GM18507 (cell line): ENCODE data around the gene LMAN2L.
"Not testable (repeated sequence)": the region's sequence is repeated elsewhere in the genome, so short reads cannot be mapped to it uniquely, and the experiment has no call there.

Experiments
- DNase-seq: peaks from one replicate; pipeline ENCODE4 v3.0.0; 2011; ENCODE audit warnings: low read depth; ENCODE audit not compliant: insufficient read length; ENCODE audit errors: extremely low spot score
- FAIRE-seq: peaks from 2 replicates; lab custom pipeline; 2011; peaks lifted over from hg19 to GRCh38; lab: Jason Lieb, UNC

LMAN2L gene

DNA sequence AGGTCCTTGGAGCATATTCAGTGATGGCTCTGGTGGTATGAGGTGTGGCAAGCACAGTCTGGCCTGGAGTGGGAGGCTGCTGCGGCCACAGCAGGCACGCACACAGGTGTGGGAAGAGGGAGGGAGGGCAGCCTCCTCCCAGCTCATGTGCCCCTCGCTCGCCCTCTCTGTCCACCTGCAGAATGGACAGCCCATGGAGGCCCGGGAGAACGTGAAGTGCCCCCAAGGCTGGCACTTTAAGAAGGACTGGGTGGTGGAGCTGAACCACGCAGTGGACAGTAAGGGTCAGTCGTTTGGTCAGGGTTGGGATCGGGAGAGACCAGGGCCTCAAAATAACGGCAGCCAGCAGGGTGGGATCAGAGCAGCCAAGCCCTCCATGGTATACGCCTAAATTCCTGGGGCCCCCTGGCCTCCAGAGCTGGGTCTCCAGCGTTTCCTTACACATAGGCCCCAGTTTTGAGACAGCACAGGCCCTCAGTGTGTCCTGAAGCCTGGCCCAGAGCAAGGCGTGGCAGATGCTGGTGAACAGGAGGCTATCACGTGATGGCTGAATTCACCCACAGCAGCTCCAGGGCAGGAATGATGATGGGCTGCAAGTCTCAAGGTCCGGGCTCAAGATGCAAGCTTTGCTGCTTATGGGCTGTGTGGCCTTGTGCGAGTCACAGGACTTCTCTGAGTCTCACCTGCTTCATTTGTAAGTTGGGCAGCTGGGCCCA lies 49.4 kb downstream of the LMAN2L start:
- DNase-seq (no peak), FAIRE-seq (no peak)

DNA sequence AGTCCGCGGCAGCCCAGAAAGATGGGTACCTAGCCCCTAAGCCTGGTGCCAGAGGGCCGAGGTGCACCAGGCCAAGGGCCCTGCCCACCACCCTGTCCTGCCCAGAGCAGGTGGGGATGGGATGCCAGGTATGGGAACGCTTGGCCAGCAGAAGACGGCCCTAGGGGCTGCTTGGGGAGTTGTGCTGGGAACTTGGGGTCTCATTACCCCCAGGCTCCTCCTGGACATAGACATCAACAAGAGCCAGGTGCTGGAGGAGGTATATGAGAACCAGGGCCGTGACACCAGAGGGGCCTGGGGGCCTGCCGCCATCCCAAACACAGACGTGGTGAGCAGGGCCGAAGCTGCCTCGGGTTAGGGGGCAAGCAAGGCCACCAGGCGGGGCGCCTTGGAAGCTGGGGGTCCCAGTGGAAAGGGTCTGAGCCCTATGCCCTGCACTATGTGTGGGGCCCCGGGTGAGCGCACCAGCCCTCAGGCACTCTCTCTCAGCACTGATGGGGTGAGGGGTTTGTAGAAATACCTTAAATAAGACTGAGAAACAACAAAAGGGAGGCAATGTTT lies 50.4 kb downstream of the LMAN2L start:
- DNase-seq = no peak
- no peak for FAIRE-seq

DNA sequence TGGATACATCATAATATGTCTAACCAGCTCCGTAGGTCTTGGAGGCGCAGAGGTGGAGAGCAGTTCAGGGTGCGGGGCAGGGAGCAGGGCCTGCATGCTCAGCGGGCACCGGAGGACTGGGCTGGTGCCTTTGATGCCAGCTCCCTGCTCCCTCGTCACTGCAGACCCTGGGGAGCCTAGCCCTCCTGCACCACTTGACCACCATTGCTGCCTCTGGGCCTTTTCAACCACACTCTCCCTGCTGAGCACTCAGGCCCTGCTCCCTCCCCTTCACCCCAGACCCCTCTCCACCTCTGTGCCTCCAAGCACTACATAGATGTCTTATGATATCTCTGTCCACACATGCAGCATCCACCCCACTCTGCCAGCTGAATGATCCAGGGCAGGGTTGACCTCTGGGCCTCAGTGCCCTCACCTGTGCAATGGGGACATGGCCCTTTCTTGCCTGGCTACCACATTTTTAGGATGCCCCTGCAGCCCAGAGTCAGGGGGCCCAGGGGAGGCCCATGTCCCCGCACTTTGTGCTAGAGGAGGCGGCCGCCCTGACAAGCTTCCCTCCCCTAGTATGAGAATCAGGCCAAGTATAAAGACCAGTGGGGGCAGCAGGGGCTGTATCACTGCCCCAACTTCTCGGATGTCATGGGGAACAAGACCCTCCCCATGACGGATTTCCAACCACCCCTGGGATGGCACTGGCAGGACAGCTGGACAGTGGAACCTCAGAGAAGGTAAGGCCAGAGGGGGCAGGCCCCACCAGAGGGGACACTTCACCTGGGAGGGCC lies 51.0 kb downstream of the LMAN2L start:
- DNase-seq (no peak), FAIRE-seq (no peak)

DNA sequence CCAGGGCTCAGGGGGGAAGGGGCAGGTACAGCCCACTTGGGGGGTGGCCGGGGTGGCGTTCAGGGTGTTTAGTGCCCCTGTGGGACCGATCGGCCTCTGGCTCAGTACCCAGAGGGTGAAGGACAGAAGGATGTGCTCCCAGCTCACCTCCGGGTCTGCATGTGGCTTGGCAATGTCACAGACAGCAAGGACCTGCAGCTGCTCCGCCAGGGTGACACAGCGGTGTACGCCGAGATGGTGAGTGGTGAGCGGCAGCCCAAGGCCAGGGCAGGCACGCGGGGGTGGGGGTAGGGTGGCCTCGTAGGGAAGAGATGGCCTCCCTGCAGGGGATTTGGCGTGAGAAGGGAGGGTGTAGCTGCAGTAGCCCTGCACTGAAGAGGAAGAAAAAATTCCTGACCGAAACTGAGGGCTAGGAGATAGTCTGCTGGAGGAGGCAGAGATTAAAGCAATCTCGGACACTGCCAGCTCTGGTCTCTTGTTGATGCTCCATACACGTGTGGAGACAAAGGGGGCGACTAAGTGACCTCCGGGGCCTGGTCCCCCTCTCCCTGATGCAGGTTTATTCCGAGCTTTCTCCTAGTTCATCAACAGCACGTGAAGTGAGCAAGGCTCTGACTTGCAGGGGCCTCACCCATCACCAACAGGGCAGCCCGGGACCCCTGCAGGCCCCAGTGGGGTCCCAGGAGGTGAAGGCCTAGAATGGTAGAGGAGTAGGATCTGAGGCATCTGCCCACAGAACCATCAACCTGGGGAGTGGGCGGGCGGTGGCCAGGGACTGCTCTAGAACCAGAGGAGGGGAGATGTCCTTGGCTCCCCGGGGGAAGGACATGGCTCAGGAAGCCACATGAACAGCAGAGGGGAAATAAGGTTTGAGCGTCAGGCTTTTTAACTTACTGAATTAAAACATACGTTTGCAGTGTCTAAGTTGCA lies 51.9 kb downstream of the LMAN2L start:
- FAIRE-seq = no peak
- DNase-seq = no peak

DNA sequence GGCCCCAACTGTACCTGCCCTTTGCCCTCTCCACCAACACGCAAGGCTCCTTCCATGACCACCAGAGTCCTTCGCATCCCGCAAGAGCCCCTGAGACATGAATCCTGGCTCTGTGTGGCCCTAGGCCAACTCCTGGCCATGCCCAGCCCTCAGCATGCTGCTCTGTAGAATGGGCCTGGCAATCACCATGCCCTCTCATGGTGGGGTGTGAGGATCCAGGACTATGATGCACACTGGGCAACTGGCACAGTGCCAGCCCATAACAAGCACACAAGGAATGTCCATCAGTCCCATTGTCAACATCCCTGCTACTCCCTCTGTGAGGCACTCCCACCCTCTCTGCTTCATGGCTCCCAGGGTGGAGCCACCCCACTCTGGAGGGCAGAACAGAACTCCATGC lies 52.6 kb downstream of the LMAN2L start:
- DNase-seq = no peak
- no peak for FAIRE-seq

DNA sequence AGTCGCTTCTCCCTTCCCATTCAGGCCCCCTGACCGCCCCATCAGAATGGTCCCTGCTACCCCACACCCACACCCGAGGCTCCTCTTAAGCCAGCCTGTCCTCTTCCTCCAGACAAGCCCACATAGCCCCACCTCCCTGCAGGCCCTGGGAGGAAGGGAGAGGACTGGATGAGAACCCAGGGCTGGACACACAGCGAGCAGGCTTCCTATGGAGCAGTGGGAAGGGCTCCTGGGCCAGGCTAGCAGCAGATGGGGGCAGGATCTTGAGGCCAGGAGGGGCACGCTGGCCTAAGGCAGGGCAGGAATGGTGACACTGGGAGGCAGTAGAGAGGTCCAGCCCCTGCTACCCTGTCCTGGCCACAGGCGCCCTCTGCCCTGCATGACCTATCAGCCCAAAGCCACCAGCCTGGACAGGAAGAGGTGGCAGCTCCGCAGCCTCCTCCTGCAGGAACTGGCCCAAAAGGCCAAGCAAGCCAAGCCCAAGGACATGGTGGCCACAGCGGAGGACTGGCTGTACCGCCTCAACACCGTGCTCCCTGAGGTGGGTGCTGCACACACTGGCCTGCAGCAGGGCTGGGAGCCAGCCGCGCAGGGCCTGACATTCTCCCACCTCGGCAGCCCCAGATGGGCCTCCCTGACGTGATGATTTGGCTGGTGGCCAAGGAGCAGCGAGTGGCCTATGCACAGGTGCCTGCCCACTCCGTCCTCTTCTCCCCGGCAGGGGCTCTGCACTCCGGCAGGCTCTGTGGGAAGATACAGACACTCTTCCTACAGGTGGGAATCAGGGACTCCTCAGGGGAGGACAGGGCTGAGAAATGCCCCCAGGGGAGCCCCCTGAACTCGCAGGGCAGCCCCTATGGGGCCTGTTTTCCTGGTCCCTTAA lies 54.0 kb downstream of the LMAN2L start:
- no peak for FAIRE-seq
- no peak for DNase-seq

DNA sequence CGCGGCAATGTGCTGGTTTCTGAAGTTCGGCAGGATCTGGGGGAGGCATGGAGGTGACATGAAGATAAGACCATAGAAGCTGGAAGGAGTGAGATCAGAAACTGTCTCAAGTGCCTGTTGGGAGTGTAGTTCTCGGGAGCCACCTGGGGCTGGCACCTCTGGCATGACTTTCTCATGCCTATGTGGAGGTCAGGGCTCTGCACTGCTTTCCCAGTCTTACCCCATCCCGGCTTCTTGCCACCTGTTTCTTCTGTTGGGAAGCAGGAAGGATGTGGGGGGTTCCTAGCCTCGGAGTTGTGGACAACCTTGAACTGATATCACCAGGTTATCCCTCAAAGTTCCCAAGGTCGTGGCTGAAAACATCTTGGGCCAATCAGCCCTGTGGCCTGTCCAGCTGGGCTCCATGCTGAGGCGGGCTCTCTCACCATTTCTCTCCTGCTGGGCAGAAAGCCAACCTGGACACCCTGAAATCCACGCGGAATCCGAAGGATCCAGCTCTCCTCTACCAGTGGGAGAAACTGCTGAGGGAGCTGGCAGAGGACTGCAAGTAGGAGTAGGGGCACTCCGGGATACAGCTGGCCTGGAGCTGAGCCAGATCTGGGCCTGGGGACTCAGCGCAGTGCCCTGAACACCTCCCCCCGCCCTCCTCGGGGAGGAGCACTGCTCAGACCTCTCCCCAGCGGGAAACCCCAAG lies 54.8 kb downstream of the LMAN2L start:
- FAIRE-seq = no peak
- DNase-seq = no peak

DNA sequence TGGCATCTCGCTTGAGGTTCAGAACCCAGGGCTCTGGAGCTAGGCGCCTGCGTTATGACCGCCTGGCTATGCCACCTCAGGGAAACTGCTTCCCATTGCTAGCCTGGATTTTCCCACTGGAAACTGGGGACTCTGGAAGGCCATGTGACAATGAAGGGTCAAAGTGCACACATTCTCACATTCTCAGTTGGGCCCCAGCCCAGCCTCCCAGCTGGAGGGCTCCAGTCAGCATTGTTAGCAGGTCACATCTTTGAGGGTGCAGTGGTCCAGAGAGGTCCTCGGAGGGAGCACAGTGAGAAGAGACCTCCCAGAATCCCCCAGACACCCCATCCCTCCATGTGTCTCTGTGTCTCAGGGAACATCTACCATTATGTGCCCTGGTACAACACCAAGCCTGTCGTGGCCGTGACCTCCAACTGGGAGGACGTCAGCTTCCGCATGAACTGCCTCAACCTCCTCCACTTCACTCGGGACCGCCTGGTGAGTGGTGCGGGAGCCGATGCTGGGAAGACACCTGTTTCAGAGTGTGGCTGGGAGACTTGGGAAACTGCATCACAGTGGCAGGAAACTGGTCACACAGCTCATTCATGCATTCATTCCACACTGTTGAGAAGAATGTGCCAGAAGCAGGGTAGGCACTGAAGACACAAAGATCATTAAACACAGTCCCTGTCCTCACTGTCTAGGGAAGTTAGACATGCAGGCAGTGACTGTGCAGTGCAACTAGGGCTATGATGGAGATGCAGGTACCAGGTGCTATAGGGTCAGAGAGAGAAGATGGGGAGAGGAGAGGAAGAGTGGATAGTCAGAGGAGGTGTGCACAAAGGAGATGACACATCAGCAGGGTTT lies 55.7 kb downstream of the LMAN2L start:
- DNase-seq = no peak
- no peak for FAIRE-seq

DNA sequence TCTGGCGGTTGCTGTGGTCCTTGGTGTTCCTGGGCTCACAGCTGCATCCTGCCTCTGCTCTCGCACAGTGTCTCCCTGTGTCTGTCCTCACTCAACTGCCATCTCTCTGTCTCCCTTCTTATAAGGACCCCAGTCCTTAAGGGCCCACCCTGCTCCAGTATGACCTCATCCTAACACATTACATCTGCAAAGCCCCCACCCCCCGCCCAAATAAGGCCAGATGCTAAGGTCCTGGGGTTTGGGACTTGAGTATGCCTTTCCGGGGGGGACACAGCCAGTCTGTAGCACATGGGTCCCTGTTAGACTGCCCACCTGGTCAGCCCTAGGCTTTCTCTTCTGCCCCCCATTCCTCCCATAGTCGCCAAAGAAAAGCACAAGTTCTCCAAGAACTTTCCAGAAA lies 56.6 kb downstream of the LMAN2L start:
- FAIRE-seq = no peak
- DNase-seq = no peak

DNA sequence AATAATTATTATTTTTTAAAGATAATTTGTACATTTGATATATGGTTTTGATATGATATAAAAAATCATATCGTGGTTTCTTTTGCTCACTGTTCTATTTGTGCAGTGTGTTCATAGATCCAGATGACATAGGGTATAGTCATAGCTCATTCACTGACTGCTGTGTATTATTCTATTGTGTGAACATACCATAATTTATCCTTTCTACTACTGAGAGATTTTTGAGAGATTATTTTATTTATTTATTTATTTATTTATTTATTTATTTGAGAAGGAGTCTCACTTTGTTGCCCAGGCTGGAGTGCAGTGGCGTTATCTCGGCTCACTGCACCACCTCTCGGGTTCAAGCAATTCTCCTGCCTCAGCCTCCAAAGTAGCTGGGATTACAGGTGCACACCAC lies 58.3 kb downstream of the LMAN2L start:
- FAIRE-seq (no peak), DNase-seq (no peak)

DNA sequence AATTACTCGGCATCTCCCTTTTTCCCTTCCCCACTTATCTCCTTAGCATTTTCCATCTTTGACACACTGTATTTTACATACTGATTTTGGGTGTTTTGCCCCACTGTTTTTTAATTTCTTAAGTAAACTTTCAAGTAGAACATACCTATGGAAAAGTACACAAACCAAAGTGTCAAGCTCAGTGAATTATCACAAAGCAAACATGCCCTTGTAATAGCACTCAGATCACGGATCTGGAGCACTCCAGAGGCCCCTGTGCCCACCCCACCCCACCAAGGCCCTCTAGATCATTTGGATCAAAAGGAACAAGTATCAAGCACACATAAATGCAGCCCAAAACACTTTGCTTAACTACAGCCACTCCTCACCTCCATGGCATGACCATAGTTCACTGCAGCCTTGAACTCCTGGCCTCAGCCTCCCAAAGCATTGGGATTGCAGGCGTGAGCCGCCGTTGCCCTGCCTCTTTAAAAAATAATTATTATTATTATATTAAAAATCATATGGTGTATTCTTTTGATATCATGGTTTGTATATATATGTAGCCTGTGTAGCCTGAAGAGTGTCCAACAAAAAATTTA lies 59.2 kb downstream of the LMAN2L start:
- no peak for FAIRE-seq
- DNase-seq = no peak

DNA sequence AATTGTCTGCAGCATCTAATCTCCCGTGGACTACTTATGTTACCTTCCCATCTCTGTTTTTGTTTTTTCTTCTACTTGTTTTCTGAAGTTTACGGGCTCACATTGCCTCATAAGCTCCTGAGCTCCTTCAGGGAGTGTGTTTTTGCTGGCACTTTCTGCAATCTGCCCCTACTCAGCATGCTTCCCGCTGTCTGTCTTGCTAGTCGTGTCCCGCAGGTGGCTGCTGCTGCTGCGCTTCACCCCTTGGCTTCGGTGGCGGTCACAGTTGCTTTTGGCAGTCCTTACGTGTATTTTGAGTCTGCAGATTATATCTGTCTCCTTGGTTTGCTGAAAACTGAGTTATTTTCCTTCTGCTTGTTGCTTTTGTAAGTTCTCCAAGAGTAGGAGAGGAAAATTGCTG lies 60.0 kb downstream of the LMAN2L start:
- DNase-seq (no peak), FAIRE-seq (no peak)

DNA sequence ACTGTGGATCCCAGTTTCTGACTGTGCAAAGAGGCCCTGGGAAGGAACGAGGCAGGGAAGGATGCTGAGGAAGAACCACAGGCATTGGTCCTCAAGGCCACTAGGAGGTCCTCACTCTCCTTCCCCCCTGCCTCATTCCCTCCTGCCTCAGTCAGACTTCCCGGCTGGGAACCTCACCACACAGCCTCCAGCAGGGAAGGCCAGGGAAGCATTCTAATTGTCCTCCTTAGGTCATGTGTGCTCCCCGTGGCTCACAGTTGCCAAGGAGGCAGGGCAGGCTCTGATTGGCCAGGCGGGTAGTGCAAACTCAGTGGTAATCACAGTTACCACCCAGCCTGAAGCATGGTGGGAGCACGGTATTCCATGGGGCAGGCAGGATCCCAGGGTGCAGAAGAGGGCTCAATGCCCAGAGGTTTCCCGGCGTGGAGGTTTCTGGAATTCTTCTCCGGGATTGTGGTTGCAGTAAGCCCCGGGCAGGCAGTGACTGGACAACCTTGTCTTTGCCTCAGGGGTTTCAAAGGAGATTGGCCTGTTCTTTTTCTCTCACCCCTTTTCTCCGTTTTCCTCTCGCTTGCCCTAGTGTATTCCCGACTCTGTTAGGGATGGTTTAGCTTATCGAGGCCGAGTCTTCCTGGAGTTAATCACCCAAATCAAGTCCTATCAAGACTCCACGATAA lies 70.2 kb downstream of the LMAN2L start:
- no peak for FAIRE-seq
- no peak for DNase-seq

DNA sequence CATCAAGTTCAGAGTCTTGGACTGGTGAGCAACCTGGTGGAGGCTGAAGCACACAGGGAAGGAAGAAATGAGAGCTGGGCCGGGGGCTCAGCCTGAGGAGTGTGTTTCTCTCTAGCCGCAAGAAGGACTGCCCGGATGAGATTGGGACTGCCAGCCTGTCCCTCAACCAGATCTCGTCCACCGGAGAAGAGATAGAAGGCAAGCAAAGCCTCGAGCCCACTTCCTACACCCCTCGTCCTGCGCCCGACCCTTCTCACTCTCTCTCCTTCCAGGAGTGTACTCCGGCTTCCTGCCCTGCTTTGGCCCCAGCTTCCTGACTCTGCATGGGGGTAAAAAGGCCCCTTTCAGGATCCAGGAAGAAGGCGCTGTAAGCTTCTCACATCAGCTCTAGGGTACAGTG lies 71.1 kb downstream of the LMAN2L start:
- FAIRE-seq (no peak), DNase-seq (no peak)

DNA sequence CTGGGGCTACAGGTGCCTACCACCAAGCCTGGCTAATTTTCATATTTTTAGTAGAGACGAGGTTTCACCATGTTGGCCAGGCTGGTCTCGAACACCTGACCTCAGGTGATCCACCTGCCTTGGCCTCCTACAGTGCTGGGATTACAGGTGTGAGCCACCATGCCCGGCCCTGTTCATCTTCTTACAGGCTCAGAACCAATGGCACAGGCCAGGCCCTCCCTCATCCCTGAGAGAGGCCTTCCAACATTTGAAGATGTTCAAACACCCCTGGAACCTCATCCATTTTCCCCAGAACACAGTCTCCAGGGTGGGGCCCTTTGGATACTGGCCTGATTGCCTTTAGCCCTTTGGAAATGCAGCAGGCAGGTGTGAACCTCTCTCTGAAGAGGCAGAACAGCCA lies 74.1 kb downstream of the LMAN2L start:
- not testable (repeated sequence) for DNase-seq, FAIRE-seq

DNA sequence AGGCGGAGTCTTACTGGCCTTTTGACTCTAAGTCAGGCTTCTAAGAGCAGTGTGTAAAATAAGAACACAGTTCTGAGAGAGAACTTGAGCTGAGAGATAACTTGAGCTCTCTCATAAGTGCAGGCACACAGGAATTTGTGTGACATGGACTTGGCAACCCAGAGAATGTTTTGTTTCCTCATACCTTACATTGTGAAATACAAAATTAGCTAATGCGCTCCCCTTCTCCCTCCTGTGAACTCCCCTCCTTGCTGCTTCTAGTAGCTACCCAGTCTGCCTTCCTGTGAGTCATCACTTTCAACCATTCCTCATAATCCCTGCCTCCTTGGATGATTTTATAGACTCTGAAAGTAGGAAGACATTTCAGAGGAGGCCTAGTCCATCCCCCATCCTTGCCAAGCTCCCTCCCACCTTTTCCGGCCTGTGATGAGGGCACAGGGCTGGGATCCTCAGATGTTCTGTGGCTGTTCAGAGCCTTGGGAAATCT lies 74.7 kb downstream of the LMAN2L start:
- no peak for FAIRE-seq
- DNase-seq = no peak
